Right renal cortex interstitium (tissue), 3 donors: ENCODE data around the gene TBP. TPM values are rescaled to one million over a fixed set of nuclear protein-coding genes. Genes with fewer than 3 reads are reported as not detected.
A peak's percentile ranks its signal among the peaks of the same experiment; 100 is the strongest.

Source experiments
- DNase-seq, 3 donors: peaks; one replicate each; pipeline ENCODE4 v3.0.0-alpha.2; 2013; ENCODE audit warnings: low read depth in 3 of 3, low spot score in 2 of 3
- polyA plus RNA-seq, 3 donors: library from polyadenylated mRNA; unstranded; fragments of 120-200 nt; gene quantifications; one replicate each; pipeline ENCODE4 v1.2.1, GENCODE V29; 2013; ENCODE audit not compliant: insufficient read length in 3 of 3

TBP gene
- polyA plus RNA-seq, 3 donors: 19.2 to 20.0 (median 19.8) TPM

- no peak for DNase-seq
These were observed 20.4 kb upstream of the TBP start for GRCh38 chr6:170533792-170534191.

- no peak for DNase-seq
These were observed 19.2 kb upstream of the TBP start for GRCh38 chr6:170535004-170535403.

- DNase-seq: no peak
These were observed 17.5 kb upstream of the TBP start for GRCh38 chr6:170536671-170537070.

- DNase-seq: no peak
These were observed 16.8 kb upstream of the TBP start for GRCh38 chr6:170537329-170537728.

GRCh38 chr6:170542031-170542719, 12.0 kb upstream of the TBP start:
- no peak for DNase-seq

- no peak for DNase-seq
These were observed 8.8 kb upstream of the TBP start for GRCh38 chr6:170545405-170545804.

GRCh38 chr6:170552765-170553533, 1.2 kb upstream of the TBP start, which contains the start of gene PSMB1:
Gene PSMB1, minus strand, starts transcription at chr6:170553307. Its CDS starts 65 bp downstream, at chr6:170553242.
- peak; percentile 86 to 93 (median 93) for DNase-seq

GRCh38 chr6:170553534-170554012, 596 bp upstream of the TBP start:
- DNase-seq: no peak

GRCh38 chr6:170554796-170555137, 598 bp downstream of the TBP start:
- peak in 1 of 3 donors; percentile 6 for DNase-seq

- DNase-seq: no peak
These were observed 1.1 kb downstream of the TBP start for GRCh38 chr6:170555305-170555704.

GRCh38 chr6:170561555-170561954, 7.4 kb downstream of the TBP start:
- no peak for DNase-seq

- no peak for DNase-seq
These were observed 10.9 kb downstream of the TBP start for GRCh38 chr6:170564936-170565530.

- DNase-seq: no peak
These were observed 18.7 kb downstream of the TBP start for GRCh38 chr6:170572704-170573466.

GRCh38 chr6:170575250-170575649, 21.1 kb downstream of the TBP start:
- no peak for DNase-seq

GRCh38 chr6:170578909-170579308, 24.7 kb downstream of the TBP start:
- no peak for DNase-seq

- DNase-seq: peak in 2 of 3 donors; percentile 1 to 8
These were observed 29.6 kb downstream of the TBP start for GRCh38 chr6:170583756-170584180.

- peak; percentile 62 to 81 (median 74) for DNase-seq
These were observed 30.2 kb downstream of the TBP start, which contains the start of gene PDCD2 for GRCh38 chr6:170584181-170584953. Gene PDCD2, minus strand, starts transcription at chr6:170584637. Its CDS starts 56 bp downstream, at chr6:170584581.

GRCh38 chr6:170584954-170585498, 30.9 kb downstream of the TBP start:
- peak in 2 of 3 donors; percentile 23 to 27 for DNase-seq

GRCh38 chr6:170590725-170591124, 36.6 kb downstream of the TBP start:
- DNase-seq: no peak

- no peak for DNase-seq
These were observed 42.3 kb downstream of the TBP start for GRCh38 chr6:170596426-170596825.
